ENCODE results near the gene PARP15.

PARP15 gene

GRCh38 chr3:122568755-122569154 is 8.7 kb upstream of the PARP15 start:
- FAIRE-seq = no peak
- no peak for DNase-seq (ENCODE audit: low spot score)

- no peak for DNase-seq (ENCODE audit: low spot score)
- no peak for FAIRE-seq
Measured at GRCh38 chr3:122572940-122573412, 4.5 kb upstream of the PARP15 start.

GRCh38 chr3:122576174-122576940 is 1.1 kb upstream of the PARP15 start:
- no peak for FAIRE-seq

GRCh38 chr3:122578069-122578740 is 755 bp downstream of the PARP15 start:
- no peak for FAIRE-seq

More at GRCh38 chr3:122576174-122576940, 1.1 kb upstream of the PARP15 start:
- DNase-seq (ENCODE audit: low spot score) = no peak

GRCh38 chr3:122580470-122580869 is 3.0 kb downstream of the PARP15 start:
- DNase-seq (ENCODE audit: low spot score) = no peak
- no peak for FAIRE-seq

More at GRCh38 chr3:122578069-122578740, 755 bp downstream of the PARP15 start:
- DNase-seq (ENCODE audit: low spot score) = no peak

GRCh38 chr3:122581622-122582021 is 4.2 kb downstream of the PARP15 start:
- no peak for DNase-seq (ENCODE audit: low spot score)
- no peak for FAIRE-seq

GRCh38 chr3:122582390-122582789 is 4.9 kb downstream of the PARP15 start:
- no peak for DNase-seq (ENCODE audit: low spot score)

GRCh38 chr3:122586098-122586497 is 8.6 kb downstream of the PARP15 start:
- no peak for FAIRE-seq
- no peak for DNase-seq (ENCODE audit: low spot score)

More at GRCh38 chr3:122582390-122582789, 4.9 kb downstream of the PARP15 start:
- FAIRE-seq = no peak

GRCh38 chr3:122586773-122587485 is 9.5 kb downstream of the PARP15 start:
- no peak for FAIRE-seq
- DNase-seq (ENCODE audit: low spot score) = no peak

- no peak for DNase-seq (ENCODE audit: low spot score)
- FAIRE-seq = no peak
Measured at GRCh38 chr3:122587572-122587971, 10.1 kb downstream of the PARP15 start.

- DNase-seq (ENCODE audit: low spot score) = no peak
- FAIRE-seq = no peak
Measured at GRCh38 chr3:122589297-122589696, 11.8 kb downstream of the PARP15 start.

GRCh38 chr3:122590610-122591009 is 13.2 kb downstream of the PARP15 start:
- DNase-seq (ENCODE audit: low spot score) (no peak), FAIRE-seq (no peak)

- no peak for FAIRE-seq
- DNase-seq (ENCODE audit: low spot score) = no peak
Measured at GRCh38 chr3:122594025-122594424, 16.6 kb downstream of the PARP15 start.

- DNase-seq (ENCODE audit: low spot score) (no peak), FAIRE-seq (no peak)
Measured at GRCh38 chr3:122598151-122598550, 20.7 kb downstream of the PARP15 start.

GRCh38 chr3:122598556-122598955 is 21.1 kb downstream of the PARP15 start:
- FAIRE-seq = no peak
- DNase-seq (ENCODE audit: low spot score) = no peak

GRCh38 chr3:122602011-122602710 is 24.7 kb downstream of the PARP15 start:
- FAIRE-seq (no peak), DNase-seq (ENCODE audit: low spot score) (no peak)

- DNase-seq (ENCODE audit: low spot score) (no peak), FAIRE-seq (no peak)
Measured at GRCh38 chr3:122603056-122603455, 25.6 kb downstream of the PARP15 start.

GRCh38 chr3:122606330-122606729 is 28.9 kb downstream of the PARP15 start:
- FAIRE-seq (no peak), DNase-seq (ENCODE audit: low spot score) (no peak)

GRCh38 chr3:122608916-122609315 is 31.5 kb downstream of the PARP15 start:
- no peak for FAIRE-seq
- no peak for DNase-seq (ENCODE audit: low spot score)

GRCh38 chr3:122609798-122610559 is 32.5 kb downstream of the PARP15 start:
- FAIRE-seq (peak; percentile 94), DNase-seq (ENCODE audit: low spot score) (peak; percentile 84)

GRCh38 chr3:122612696-122613095 is 35.2 kb downstream of the PARP15 start:
- no peak for FAIRE-seq
- DNase-seq (ENCODE audit: low spot score) = no peak
